ENCODE measurements around the gene CYP4X1.
"Not testable (repeated sequence)": the region's sequence is repeated elsewhere in the genome, so short reads cannot be mapped to it uniquely, and the experiment has no call there.

The CYP4X1 gene

DNA sequence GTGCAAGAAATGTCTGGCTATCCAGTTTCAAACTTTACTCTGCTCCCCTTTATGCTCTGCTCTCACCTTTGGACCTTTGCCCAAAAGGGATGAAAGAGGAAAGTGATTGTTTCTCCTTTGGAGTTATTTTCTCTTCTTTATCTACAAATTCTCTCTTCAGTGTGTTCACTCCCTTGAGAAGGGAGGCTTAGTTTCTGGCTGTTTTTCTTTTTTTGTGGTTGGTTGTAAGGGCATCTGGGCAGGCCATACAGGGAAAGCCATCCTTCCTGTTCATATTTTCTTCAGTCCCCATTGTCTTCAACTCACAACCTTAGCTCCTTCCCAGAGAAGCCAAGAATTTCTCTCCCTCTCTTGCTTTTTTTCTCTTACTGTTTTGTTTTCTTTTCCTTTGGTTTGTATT, 46.0 kb downstream of the CYP4X1 start:
- not testable (repeated sequence) for DNase-seq

DNA sequence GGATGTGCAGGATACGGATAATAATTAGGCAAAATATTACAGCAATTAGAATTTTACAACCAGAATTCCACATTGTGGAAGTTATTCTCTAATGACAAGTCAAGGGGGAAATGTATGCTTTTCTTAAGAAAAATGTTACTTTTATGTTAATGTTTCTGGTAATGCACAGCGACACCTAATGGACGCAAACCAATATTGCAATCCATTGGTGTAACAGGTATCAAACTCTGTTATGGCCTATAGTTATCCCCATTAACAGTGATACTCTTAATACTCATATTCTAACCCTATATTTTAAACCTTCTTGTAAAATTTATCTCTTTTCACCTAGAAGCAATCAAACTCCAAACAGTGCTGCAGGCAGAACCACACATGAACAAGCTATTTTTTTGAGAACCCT, 65.9 kb downstream of the CYP4X1 start:
- peak in 1 of 2 donors; percentile 40 for DNase-seq

GRCh38 chr1:47091476-47091875, 68.0 kb downstream of the CYP4X1 start:
- not testable (repeated sequence) for DNase-seq

Data from CD4-positive, alpha-beta T cell treated with Interferon alpha-2 for 1 hour (primary cell).